ENCODE measurements around the gene SNN.
A peak's percentile ranks its signal among the peaks of the same experiment; 100 is the strongest.

SNN gene

DNA sequence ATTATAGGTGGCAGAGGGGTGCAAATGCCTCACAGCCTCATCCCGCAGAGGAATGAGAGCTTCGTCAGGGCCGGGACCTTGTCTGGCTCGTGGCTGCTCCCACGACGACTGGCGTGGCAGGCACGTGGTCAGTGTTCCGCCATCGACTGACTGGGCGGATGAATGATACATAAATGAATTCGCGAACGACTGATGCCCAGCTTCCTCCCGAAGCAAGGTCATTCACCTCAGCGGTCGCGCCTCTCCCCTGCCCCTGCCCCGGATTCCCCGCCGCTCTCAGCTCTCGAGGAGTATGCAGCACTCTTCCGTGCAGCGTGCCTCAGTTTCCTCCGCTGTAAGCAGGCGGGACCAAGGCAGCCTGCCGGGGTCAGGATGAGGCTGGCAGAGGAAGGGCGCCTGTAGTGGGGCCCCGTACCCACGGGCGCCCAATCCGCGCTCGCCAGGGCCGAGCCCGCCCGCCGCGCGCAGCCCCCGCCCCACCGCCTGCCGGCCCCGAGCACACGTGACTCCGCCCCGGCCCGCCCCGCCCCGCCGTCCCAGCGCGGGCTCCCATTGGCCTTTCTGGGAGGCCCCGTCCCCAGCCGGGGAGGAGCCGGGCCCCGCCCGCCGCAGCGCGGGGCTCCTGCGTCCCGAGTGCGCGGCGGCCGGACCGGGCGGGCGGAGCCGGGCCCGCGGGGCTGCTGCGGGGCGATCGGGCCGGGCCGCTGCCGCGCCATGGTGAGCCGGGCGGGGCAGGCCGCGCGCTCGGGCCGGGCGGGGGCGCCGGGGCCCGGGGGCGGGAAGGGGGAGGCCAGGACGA is at the start of gene SNN:
TSS of gene SNN (plus strand) at position 632 of the 799 bp plus-strand sequence. CDS start 7,605 bp downstream, outside the sequence.
- peak; percentile 80 to 81 for DNase-seq

DNA sequence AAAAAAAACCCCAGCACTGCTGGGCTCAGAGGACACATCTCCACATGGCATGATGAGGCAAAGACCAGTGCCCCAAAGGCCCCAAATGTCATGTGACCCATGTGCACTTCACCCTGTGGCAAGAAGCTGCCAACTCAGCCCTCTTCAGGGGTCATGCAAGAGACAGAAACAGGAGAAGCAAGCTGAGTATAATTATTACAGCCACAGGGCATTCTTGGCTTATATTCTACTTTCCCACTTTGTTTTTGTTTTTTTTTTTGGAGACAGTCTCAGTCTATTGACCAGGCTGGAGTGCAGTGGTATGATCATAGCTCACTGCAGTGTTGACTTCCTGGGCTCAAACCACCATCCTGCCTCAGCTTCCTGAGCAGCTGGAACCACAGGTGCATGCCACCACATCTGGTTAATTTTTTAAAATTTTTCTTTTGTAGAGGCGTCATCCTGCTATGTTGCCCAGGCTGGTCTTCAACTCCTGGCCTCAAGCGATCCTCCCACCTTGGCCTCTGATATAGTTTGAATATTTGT is 48.9 kb upstream of the SNN start:
- no peak for DNase-seq

DNA sequence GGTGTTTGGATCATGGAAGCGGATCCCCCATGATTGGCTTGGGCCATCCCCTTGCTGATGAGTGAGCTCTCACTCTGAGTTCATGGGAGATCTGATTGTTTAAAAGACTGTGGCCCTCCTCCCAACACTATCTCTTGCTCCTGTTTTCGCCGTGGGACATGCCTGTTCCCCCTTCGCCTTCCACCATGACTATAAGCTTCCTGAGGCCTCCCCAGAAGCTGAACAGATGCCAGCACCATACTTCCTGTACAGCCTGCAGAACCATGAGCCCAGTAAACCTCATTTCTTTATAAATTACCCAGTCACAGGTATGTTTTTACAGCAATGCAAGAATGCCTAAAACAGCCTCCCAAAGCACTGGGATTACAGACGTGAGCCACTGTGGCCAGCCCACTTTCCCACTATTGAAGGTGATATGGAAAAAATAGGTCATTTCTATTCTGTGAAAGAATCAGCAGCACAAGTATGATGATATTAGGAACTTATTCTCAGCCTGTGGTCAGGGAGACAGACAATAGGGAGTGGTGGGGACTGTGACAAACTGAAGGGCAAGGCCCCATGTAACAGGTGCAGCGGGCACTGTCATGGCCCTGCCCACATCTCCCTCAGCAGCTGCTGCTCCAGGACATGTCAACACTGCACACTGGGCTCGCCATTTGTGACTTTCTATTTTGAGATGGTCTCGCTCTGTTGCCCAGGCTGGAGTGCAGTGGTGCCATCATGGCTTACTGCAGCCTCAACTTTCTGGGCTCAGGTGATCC is 47.8 kb upstream of the SNN start:
- no peak for DNase-seq

DNA sequence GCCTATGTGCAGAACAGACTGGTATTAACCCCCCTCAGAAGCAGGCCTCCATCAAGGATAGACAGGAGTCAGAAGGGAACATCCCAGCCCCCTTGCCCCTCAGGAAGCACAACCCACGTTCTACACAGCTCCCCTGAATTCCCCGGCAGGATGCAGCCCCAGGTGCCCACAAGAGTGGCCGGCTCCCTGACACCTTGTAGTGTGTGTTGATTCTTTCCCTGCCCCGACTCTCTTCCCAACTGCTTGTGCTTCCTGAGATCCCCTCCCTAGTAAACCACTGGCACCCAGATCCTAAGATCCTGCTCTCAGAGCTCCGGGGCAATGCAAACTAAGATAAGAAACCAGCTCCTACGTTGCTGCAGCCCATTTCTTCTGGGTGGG is 46.7 kb upstream of the SNN start:
- no peak for DNase-seq

DNA sequence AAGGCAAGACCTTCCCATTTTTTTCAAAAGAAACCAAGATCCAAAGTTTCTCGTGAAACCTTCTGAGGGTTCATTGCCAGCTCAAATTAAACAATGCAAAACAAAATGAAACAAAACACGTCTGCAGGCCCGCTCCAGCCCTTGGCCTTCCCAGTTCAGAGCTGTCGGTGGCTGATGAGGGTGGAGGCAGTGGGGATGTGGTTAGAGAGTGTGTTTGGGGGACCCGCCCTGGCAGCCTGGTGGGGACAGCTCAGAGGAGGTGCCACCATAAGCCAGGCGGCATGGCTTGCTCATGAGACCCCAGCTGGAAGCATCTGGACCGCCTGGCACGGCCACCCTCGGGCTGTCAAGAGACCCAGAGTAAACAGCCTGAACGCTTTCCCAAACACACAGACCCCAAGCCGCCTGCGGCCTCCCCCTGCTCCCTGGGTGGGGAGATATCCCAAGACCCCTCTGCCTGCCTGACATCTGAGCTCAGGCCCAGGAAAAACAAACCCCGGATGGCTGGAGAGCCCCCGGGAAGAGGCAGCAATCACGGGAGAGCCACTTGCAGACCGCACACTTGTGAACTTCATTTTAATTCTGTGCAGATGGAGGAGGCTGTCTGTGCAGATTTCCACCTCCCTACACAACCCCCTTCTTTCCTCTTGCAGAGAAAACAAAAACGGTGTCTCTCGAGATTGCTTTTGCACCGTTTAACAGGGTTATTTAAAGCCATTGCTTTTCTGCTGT is 46.2 kb upstream of the SNN start:
- peak in 1 of 2 donors; percentile 34 for DNase-seq

DNA sequence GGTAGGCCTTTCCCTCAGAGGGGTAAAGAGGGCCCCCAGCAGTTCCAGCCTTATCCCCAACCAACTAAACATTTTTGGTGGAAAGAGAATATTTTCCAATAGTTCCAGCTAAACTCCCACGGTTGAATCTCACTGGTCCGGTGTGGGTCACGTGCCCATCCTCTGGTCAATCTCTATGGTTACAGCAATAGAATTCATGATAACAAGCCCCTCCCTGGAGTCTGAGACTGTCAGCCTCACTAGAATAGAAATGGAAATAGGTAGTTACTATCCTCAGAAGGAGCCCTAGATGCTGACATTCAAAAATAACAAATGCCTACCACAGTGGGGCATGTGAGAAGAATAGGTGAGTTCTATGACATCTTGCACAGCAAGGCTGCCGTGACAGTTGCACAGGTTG is 44.0 kb upstream of the SNN start:
- no peak for DNase-seq

DNA sequence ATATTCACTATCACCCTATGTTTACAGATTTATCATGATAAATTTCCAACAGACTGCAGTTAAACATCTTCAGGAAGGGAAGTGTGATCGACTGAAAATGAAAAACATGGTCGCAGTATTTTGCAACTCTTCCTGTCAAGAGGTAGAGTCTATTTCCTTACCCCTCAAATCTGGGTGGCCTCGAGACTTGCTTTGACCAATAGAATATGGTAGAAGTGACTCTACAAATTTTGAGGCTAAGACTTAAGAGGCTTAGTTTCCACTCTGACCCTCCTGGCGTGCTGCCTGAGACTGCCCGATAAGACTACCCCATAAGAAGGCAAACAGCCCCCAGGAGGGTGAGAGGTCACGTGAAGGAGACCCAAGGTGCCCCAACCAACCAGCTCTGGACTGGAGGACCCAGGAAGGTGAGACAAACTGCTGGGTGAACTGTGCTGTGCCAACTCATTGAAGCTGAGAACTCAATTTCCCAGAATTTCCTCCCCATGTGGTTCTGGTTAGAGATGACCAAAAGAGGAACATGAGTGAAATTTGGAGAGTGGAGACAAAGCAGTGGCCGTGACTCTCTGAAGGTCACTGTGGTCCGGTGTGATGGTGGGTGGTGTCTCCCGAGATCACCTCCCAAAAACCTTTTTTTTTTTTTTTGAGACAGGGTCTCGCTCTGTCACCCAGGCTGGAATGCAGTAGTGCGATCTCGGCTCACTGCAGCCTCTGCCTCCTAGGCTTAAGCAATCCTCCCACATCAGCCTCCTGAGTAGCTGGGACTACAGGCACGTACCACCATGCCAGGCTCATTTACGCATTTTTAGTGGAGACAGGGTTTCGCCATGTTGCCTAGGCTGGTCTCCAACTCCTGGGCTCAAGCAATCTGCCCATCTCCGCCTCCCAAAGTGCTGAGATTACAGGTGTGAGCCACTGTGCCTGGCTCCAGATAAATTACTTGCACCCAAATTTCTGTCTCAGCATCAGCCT is 43.3 kb upstream of the SNN start:
- no peak for DNase-seq

DNA sequence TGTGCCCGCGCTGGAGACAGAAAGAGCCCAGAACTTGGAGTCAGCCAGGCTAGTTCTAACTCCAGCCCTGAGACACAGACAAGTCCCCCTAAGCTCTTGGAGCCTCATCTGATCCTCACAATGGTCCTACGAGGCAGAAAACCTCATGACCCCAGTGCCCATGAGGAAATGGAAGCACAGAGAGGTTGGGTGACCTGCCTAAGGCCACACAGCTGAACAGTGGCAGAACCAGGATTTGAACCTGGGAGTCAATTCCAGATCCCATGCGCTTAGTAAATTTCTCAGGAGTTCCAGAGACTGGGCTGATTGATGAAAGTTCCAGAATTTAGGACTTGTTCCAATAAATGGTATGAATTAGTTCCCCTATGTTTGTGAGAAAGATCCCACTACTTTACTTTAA is 42.5 kb upstream of the SNN start:
- no peak for DNase-seq

DNA sequence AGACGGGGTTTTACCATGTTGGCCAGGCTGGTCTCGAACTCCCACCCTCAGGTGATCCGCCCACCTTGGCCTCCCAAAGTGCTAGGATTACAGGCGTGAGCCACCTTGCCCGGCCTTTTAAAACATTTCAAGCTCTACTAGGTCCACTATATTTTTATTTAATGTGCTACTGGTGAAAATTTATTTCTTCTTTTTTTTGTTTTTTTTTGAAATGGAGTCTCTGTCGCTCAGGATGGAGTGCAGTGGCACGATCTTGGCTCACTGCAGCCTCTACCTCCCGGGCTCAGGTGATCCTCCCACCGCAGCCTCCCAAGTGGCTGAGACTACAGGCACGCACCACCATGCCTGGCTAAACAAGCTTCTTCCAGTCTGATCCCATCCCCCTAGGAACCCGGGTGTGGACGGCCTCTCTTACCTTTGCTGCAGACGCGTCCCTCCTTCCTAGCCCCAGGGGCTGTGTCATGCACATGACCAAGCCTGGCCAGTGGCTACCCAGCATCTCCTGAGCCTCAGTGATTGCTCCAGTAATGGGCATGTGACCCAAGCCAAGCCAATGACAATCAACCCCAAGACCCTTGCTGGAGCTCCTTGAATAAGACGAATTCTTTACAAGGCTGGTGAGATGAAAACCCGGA is 41.5 kb upstream of the SNN start:
- DNase-seq: no peak

DNA sequence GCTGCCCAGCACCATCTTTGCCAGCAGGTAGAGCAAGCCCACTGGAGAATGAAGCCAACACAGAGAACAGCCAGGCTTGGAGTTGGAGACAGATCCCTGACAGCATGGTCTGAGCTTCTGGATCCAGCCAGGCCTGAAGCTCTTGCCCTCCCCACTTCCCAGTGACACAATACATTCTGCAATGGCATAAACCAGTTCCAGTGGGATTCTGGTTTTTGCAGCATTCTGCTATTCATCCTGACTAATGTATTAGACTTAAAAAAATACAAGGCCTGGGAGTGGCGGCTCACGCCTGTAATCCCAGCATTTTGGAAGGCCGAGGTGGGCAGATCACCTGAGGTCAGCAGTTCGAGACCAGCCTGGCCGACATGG is 41.0 kb upstream of the SNN start:
- DNase-seq: no peak

DNA sequence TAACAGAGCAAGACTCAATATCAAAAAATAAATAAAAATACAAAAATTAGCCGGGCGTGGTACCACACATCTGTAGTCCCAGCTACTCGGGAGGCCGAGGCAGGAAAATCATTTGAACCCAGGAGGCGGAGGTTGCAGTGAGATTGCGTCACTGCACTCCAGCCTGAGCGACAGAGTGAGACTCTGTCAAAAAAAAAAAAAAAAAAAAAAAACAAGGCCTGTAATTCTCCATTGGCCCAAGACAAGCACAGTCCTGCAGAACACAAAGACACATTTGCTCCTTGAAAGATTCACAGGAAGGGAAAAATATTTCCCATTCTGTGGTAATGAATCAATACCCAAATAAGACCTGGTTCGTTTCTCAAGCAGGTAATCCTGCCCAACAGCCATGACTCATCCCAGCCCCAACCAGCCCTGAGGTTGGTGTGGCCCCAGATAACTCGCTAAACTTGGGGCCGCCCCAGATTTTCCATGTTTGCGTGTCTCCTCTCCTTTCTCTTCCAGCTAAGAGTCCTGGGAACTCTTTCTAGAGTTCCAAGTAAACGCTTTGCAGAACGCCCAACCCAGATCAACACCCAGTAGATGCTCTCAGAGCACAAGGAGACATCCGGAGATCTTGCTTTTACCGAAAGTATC is 40.3 kb upstream of the SNN start:
- DNase-seq: no peak

DNA sequence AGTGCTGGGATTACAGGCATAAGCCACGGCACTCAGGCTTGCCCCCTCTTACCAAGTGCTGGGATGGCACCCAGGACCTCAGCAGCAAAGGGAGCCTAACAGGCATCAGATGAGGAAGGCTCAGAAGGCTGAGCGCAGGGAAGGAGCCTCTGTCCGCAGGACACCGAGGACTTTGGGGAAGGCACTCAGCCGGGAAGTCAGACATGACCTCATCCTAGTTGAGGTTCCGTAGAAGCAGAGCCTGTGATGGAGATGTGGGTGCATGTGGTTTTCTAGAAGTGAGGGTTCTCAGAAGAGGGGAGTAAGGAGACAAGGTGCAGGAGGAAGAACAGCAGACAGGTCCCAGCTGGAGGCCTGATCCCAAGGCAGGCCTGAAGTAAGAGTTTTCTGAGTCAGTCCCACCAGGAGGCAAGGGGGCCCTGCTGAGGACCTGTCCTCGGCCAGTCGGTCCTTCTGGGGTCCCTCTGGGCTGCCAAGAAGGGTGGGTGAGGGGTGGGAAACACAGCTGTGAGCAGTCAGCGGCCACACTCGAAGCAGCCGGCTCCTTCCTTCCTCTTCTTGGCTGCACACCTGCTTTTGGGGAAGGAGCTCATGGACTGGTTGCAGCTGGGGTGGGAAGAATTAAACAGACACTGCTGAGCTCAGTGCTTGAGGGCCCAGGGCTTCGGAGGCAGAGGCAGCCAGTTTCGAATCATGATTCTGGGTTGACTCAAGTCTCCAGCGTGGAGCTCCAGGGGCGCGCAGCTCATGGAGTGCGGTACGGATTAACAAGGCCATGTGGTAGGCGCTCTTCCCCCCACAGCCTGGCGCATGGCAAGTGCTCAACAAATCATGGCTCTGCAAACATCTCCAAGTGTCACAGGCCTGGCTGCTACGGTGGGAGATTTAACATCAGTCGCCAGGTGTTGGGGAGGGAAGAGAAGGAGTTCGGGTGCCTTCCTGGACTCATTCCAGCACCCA is 38.9 kb upstream of the SNN start:
- DNase-seq: no peak

DNA sequence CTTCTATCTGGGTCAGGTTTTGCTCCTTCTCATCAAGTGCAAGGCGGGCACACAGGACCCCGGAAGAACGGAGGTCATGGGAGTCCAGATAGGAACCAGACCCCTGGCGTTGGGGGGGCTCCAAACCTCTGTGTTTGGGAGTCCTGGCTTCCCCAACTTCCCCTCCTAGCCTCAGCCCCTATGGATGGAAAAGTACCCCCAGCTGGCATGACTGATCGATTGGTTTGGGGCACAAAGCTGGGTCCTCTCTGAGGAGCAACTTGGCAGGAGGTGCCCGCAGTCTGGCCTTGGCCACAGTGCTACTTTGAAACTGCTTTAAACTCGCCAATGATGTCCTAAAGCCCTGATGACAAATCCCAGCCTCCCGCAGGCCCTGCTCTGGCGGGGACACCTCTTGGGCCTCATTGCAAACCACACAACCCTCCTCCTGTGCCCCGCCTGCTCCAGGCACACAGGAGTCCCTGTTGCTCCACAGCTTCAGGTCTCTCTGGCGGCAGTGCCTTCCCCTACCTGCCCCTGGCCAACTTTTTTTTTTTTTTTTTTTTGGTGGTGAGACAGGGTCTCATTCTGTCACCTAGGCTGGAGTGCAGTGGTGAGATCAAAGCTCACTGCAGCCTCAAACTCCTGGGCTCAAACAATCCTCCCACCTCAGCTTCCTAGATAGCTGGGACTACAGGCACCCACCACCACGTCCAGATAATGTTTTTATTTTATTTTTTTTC is 38.0 kb upstream of the SNN start:
- DNase-seq: no peak

DNA sequence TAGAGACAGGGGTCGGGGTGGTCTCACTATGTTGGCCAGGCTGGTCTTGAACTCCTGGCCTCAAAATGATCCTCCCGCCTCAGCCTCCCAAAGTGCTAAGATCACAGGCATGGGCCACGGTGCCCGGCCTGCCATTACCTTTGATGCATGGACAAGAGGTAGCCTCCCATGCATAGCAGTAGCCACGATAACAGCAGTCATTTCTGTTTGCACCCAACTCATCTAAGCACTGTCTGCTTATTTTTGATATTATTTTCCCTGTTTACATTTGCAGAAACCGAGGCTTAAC is 37.5 kb upstream of the SNN start:
- no peak for DNase-seq

DNA sequence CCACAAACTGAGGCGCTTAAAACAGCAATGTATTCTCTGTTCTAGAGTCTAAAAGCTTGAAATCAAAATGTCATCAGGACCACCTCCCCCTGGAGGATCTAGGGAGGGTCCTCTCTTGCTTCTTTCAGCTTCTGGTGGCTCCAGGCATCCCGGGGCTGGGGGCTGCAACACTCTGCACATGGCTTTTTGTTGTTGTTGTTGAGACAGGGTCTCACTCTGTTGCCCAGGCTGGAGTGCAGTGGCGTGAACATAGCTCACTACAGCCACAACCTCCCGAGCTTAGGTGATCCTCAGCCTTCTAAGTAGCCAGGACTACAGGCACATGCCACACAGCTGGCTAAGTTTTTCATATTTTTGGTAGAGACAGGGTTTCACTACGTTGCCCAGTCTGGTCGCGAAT is 37.0 kb upstream of the SNN start:
- DNase-seq: no peak

DNA sequence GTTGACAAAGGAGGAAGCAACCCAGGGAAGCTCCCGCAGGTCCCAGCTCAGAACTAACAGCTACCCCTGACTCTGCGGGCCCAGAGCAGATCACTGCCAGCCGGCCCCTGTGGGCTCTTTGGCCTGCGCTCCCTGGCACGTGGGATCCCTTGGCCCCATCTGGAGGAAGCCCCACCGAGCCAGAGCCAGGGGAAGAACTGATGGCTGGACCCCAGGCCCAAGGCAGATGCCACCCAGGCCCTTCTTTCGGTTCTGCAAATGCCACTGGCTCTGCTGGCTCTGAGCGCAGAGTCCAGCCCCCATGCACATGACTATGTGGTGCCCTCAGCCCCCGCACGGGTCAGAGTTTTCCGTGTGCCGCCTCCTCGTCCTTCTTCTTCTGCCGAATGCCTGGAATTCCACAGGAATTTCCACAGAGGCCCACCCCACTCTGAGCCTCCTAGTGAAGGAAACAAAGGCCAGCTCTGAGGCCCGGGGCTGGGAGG is 35.8 kb upstream of the SNN start:
- DNase-seq: no peak

DNA sequence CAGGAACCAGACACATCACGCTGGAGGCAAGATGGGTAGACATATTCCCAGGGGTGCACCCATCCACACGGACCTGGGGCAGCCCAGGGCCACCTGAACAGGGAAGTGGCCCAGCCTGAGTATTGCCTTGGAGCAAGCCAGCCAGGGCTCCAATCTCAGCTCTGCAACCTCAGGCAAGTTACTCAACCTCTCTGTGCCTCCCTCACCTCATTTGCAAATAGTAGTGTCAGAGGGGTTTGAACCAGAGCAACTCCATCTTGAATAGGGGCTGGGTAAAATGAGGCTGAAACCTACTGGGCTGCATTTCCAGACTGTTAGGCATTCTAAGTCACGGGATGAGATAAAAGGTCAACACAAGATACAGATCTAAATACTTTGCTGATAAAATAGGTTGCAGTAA is 35.1 kb upstream of the SNN start:
- no peak for DNase-seq

DNA sequence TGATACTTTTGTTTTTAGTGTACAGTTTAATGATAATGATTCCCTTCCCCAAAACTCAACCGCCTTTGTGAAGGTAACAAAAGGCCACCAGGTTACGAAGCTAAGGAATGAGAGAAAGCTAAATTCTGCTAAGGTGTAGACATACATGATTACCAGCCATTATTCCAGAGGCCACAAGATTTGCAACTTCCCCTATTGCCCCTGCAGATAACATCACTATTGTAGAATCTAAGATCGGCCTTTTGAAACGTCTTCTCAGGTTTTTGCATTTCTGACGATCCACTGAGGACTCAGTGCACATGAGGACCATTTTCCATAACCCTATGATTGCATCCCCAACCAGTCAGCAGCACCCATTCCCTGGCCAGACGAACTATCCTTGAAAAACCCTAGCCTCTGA is 33.9 kb upstream of the SNN start:
- DNase-seq: no peak

DNA sequence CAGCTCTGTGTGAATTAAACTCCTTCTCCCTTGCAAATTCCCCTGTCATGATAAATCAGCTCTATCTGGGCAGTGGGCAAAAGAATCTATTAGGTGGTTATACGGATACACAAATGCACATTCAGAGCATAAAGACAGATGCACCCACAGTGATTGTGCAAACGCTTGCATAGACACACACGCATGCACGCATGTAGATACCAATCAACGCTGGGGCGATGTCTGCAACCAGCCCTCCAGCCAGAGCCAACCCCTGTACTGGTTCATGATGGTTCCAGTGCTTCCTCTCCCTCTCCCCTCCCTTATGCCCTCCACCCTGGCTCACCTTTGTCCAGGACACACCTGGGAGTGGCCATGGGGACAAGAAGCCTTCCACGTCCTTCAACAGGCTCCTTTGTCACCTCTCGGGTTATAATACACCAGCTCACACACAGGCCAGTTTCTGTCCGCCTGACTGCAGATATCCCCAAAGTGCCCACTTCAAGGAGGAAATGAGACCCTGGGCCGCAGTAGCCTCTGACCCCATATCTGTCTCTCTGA is 33.1 kb upstream of the SNN start:
- no peak for DNase-seq

All from activated CD4-positive, alpha-beta T cell treated with anti-CD3 and anti-CD28 coated beads for 4 hours (primary cell).